GM19438 (cell line): ENCODE results near the gene SHMT2.
A peak's percentile ranks its signal among the peaks of the same experiment; 100 is the strongest.

Experiments used
- ATAC-seq: cut with Tn5 transposase; IDR thresholded peaks from one replicate; pipeline ENCODE4 v1.9.1; 2021; ENCODE audit warnings: low read depth; ENCODE audit not compliant: unreplicated experiment

SHMT2 gene

GRCh38 chr12:57229634-57230380 lies at the start of gene SHMT2:
TSS of gene SHMT2 (plus strand) at chr12:57229711. CDS start at chr12:57229779, 68 bp downstream.
- peak; percentile 51 for ATAC-seq

- no peak for ATAC-seq
Measured at GRCh38 chr12:57180321-57180989, 49.1 kb upstream of the SHMT2 start.

DNA sequence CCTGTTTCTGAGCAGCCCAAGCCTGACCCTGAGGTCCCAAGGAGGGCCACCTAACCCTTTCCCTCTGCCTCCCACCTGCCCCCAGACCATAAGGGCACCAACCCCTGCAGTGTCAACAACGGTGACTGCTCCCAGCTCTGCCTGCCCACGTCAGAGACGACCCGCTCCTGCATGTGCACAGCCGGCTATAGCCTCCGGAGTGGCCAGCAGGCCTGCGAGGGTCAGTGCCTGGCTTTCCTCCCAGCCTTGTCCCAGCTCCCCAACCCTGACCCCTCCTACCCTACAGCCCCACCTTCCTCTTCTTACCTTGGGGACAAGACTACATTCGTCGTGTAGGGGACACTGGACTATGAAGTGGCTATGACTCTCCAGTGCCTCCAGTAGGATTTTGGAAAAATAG lies 48.4 kb upstream of the SHMT2 start:
- no peak for ATAC-seq

DNA sequence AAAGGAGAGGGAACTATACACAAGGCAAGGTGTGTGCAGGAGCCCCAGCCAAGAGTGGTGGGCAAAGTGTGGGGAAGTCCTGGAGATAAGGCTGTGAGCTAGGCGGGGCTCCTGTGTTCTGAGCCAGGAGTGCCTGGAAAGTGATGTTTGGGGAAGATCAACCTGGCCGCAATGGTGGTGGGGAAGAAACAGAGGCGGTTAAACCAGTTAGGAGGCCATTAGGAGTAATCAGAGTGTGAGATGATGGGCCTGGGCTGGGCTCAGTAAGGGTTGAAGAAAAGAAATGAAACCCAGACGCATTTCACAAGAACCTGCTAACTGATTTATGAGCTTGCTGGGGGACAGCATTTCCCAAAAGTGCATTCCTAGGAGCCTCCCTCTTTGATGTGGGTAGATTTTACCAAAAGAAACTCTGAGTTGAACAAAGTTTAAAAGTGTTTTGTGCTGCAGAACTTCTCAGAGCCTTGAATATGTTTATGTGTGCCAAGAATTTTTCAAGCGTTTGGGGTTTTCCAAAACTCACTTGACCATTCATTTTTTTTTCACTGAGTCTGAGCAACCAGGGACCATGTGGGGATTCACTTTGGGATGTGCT lies 47.9 kb upstream of the SHMT2 start:
- ATAC-seq: no peak

DNA sequence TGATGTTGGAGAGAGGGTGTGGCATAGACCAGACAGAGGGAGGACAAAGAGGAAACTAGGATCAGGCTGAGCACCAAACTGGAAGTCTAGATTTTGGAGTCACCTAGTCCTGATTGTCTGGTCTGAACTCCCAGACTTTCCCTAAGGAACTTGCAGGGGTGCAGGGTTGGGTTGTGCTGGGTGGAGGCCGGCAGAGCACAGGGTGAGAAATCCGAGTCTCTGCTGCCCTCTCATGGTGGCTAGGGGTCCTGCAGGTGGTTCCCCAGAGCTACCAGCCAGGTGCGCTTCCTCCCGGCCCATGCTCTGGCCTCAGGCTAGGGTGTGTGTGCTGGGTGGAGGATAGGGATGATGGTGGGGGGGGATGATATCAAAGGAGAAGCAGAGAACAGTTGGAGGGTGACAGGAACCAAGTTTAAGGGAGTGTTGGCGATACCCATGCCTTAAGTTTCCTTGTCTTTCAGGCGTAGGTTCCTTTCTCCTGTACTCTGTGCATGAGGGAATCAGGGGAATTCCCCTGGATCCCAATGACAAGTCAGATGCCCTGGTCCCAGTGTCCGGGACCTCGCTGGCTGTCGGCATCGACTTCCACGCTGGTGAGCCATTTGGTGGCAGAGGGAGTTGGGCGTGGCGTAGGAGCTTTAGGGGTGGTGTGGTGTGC lies 46.5 kb upstream of the SHMT2 start:
- ATAC-seq: peak; percentile 89

- no peak for ATAC-seq
Measured at GRCh38 chr12:57183939-57184725, 45.4 kb upstream of the SHMT2 start.

GRCh38 chr12:57185403-57185802 lies 44.1 kb upstream of the SHMT2 start:
- no peak for ATAC-seq

DNA sequence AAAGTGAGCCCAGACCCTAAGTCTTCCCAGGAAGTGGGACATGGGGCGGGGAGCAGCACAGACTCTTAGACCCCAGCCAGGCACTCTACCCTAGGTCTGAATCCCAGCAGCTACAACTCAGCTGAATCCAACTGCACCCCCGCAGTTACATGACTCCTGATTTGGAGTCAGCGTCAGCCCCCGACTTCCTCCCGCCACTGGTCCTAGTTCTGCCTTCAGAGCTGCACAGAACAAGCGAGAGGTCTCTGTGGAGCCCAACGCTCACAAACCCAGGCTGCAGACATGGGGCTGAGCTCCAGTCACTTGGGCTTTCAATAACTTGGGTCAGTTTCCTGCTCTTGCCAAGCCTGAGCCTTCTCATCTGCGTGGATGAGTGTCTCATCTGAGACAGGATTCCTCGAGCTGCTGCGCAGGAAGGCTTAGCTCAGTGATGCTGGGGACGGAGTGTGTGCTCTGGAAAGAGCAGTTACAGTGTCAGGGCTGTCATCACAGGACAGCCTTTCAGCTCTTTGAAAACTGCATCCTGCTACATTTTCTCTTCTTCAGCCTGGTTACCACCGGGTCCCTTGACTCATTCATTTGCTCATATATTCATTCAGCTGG lies 43.5 kb upstream of the SHMT2 start:
- no peak for ATAC-seq

- ATAC-seq: no peak
Measured at GRCh38 chr12:57187222-57188089, 42.1 kb upstream of the SHMT2 start.

- no peak for ATAC-seq
Measured at GRCh38 chr12:57188090-57188425, 41.5 kb upstream of the SHMT2 start.

- ATAC-seq: no peak
Measured at GRCh38 chr12:57190037-57190436, 39.5 kb upstream of the SHMT2 start.

GRCh38 chr12:57190821-57191220 lies 38.7 kb upstream of the SHMT2 start:
- ATAC-seq: no peak

- no peak for ATAC-seq
Measured at GRCh38 chr12:57191410-57191809, 38.1 kb upstream of the SHMT2 start.

- no peak for ATAC-seq
Measured at GRCh38 chr12:57192920-57193319, 36.6 kb upstream of the SHMT2 start.

- ATAC-seq: no peak
Measured at GRCh38 chr12:57193706-57194245, 35.7 kb upstream of the SHMT2 start.

DNA sequence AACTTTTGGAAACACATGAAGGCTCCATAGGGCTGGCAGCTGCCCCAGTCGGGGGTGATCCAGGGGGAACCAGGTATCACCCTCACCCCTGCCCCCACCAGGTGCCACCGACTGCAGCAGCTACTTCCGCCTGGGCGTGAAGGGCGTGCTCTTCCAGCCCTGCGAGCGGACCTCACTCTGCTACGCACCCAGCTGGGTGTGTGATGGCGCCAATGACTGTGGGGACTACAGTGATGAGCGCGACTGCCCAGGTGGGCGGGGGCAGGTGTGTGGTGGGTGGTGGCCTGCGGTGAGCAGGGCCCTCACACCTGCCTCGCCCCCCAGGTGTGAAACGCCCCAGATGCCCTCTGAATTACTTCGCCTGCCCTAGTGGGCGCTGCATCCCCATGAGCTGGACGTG lies 35.3 kb upstream of the SHMT2 start:
- ATAC-seq: no peak

DNA sequence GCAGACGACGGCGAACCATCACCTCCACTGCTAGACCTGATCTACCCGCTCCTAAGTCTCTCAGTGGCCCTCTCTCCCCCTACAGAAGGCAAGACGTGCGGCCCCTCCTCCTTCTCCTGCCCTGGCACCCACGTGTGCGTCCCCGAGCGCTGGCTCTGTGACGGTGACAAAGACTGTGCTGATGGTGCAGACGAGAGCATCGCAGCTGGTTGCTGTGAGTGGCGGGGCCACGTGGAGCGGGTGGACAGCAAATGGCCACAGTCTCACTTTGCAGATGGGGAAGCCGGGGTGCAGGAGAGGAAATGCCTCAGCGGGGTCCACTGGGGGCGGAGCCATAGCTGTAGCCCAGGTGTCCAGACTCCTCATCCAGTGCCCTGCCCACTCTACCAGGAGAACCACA lies 34.3 kb upstream of the SHMT2 start:
- ATAC-seq: no peak

DNA sequence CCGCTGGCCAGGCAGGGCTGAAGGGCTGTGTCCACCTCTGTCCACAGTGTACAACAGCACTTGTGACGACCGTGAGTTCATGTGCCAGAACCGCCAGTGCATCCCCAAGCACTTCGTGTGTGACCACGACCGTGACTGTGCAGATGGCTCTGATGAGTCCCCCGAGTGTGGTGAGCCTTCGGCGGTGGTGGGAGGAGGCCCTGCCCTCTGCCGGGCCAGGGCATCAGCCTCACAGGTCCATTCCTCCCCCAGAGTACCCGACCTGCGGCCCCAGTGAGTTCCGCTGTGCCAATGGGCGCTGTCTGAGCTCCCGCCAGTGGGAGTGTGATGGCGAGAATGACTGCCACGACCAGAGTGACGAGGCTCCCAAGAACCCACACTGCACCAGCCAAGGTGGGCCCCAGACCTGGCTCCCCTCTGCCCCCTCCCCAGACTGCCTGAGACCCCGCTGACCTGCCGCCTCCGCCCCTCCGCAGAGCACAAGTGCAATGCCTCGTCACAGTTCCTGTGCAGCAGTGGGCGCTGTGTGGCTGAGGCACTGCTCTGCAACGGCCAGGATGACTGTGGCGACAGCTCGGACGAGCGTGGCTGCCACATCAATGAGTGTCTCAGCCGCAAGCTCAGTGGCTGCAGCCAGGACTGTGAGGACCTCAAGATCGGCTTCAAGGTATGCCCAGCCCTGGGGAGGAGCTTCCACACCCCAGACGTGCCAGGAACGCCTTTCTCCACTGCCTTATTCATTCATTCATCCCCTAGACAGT lies 33.7 kb upstream of the SHMT2 start:
- ATAC-seq: no peak
